ENCODE data around the gene GPR137. TPM values are rescaled to one million over a fixed set of nuclear protein-coding genes. Genes with fewer than 3 reads are reported as not detected.

Gene GPR137
- total and polyA plus RNA-seq, 9 of the 15 experiments (the other 6 are each of a cell fraction or from before 2014, with no cell fraction given), result 0.32 to 26.7 (median 10.7) TPM

GRCh38 chr11:64284962-64285884, at the start of gene GPR137 (continued):
- TF ChIP-seq CUX1 (CRISPR knock-in tag; IDR thresholded peaks at IDR 0.05) (no peak), MBD1 (CRISPR knock-in tag; IDR thresholded peaks at IDR 0.05) (no peak), ZFX (CRISPR knock-in tag; IDR thresholded peaks at IDR 0.05) (peak; percentile 71), ZNF592 (IDR thresholded peaks at IDR 0.05) (no peak), ZNF133 (CRISPR knock-in tag; IDR thresholded peaks at IDR 0.05) (no peak), MAX (CRISPR knock-in tag; IDR thresholded peaks at IDR 0.05) (no peak), NR2F6 (CRISPR knock-in tag; IDR thresholded peaks at IDR 0.05) (no peak), TBL1XR1 (IDR thresholded peaks at IDR 0.05; ENCODE audit: low read length in 2 of 2) (peak in 1 of 2 experiments; percentile 99; a peak in 2 of 4 replicates)
- TF ChIP-seq, protein P1, sequence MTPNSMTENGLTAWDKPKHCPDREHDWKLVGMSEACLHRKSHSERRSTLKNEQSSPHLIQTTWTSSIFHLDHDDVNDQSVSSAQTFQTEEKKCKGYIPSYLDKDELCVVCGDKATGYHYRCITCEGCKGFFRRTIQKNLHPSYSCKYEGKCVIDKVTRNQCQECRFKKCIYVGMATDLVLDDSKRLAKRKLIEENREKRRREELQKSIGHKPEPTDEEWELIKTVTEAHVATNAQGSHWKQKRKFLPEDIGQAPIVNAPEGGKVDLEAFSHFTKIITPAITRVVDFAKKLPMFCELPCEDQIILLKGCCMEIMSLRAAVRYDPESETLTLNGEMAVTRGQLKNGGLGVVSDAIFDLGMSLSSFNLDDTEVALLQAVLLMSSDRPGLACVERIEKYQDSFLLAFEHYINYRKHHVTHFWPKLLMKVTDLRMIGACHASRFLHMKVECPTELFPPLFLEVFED (CRISPR knock-in tag; conservative IDR thresholded peaks at IDR 0.05), result no peak
- TF ChIP-seq, protein P2, sequence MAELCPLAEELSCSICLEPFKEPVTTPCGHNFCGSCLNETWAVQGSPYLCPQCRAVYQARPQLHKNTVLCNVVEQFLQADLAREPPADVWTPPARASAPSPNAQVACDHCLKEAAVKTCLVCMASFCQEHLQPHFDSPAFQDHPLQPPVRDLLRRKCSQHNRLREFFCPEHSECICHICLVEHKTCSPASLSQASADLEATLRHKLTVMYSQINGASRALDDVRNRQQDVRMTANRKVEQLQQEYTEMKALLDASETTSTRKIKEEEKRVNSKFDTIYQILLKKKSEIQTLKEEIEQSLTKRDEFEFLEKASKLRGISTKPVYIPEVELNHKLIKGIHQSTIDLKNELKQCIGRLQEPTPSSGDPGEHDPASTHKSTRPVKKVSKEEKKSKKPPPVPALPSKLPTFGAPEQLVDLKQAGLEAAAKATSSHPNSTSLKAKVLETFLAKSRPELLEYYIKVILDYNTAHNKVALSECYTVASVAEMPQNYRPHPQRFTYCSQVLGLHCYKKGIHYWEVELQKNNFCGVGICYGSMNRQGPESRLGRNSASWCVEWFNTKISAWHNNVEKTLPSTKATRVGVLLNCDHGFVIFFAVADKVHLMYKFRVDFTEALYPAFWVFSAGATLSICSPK (IDR thresholded peaks at IDR 0.05; ENCODE audit: borderline replicate concordance), result no peak
